Amniotic stem cell (primary cell): ENCODE data around the gene INTS3.

Experiments used
- DNase-seq: peaks from one replicate; lab custom pipeline; 2025; lab: John Stamatoyannopoulos, UW

The INTS3 gene, protein sequence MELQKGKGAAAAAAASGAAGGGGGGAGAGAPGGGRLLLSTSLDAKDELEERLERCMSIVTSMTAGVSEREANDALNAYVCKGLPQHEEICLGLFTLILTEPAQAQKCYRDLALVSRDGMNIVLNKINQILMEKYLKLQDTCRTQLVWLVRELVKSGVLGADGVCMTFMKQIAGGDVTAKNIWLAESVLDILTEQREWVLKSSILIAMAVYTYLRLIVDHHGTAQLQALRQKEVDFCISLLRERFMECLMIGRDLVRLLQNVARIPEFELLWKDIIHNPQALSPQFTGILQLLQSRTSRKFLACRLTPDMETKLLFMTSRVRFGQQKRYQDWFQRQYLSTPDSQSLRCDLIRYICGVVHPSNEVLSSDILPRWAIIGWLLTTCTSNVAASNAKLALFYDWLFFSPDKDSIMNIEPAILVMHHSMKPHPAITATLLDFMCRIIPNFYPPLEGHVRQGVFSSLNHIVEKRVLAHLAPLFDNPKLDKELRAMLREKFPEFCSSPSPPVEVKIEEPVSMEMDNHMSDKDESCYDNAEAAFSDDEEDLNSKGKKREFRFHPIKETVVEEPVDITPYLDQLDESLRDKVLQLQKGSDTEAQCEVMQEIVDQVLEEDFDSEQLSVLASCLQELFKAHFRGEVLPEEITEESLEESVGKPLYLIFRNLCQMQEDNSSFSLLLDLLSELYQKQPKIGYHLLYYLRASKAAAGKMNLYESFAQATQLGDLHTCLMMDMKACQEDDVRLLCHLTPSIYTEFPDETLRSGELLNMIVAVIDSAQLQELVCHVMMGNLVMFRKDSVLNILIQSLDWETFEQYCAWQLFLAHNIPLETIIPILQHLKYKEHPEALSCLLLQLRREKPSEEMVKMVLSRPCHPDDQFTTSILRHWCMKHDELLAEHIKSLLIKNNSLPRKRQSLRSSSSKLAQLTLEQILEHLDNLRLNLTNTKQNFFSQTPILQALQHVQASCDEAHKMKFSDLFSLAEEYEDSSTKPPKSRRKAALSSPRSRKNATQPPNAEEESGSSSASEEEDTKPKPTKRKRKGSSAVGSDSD

DNA sequence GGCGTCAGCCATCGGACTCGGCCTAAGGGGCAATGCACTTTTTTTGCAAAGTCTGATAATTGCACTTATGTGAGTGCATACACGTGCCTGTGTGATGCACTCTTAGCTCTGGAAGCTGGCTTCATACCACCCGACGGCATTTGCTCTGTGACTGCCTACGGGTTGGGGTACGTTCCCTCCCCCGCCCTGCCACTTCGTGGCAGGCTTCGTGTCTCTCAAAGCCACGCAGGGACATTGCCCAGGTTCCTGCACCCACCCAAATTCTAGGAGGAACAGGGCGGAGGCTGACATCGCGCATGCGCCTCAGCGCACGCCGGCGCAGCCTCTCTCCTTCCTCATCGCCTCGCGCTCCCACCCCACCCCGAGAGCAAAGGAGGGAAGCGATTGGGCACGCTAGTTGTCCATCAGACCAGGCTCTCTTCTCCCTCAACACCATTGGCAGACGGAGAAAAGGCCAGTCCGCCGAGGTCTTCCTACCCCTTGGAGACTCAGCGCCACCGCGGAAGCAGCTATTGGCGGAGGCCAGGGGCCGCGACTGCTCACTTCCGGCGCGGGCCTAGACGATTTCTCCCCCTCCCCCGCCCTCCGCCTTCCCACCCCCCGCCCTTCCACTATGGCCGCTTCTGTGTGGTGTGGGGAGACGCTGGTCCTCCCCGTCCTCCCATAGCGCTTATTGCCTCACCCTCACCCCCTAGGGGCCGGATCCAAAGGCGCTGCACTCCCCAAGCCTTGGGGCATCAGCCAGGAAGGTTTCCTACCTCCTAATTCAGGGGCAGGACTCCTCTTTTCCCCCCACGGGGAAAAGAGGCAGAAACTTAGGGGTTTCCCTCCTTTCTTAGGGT is at the start of gene INTS3:
INTS3 (plus strand) TSS at position 588 of the 842 bp plus-strand sequence. CDS start 585 bp downstream, outside the sequence.
- peak; percentile 99 for DNase-seq

DNA sequence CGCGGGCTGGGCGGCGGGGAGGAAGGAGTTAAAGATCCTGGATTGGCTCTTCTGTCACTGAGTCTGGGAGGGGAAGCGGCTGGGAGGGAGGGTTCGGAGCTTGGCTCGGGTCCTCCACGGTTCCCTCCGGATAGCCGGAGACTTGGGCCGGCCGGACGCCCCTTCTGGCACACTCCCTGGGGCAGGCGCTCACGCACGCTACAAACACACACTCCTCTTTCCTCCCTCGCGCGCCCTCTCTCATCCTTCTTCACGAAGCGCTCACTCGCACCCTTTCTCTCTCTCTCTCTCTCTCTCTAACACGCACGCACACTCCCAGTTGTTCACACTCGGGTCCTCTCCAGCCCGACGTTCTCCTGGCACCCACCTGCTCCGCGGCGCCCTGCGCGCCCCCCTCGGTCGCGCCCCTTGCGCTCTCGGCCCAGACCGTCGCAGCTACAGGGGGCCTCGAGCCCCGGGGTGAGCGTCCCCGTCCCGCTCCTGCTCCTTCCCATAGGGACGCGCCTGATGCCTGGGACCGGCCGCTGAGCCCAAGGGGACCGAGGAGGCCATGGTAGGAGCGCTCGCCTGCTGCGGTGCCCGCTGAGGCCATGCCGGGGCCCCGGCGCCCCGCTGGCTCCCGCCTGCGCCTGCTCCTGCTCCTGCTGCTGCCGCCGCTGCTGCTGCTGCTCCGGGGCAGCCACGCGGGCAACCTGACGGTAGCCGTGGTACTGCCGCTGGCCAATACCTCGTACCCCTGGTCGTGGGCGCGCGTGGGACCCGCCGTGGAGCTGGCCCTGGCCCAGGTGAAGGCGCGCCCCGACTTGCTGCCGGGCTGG is 49.1 kb upstream of the INTS3 start, which contains the start of gene NPR1:
NPR1 (plus strand) TSS at position 170 of the 818 bp plus-strand sequence; CDS start at position 591, 421 bp downstream.
- peak; percentile 39 for DNase-seq

DNA sequence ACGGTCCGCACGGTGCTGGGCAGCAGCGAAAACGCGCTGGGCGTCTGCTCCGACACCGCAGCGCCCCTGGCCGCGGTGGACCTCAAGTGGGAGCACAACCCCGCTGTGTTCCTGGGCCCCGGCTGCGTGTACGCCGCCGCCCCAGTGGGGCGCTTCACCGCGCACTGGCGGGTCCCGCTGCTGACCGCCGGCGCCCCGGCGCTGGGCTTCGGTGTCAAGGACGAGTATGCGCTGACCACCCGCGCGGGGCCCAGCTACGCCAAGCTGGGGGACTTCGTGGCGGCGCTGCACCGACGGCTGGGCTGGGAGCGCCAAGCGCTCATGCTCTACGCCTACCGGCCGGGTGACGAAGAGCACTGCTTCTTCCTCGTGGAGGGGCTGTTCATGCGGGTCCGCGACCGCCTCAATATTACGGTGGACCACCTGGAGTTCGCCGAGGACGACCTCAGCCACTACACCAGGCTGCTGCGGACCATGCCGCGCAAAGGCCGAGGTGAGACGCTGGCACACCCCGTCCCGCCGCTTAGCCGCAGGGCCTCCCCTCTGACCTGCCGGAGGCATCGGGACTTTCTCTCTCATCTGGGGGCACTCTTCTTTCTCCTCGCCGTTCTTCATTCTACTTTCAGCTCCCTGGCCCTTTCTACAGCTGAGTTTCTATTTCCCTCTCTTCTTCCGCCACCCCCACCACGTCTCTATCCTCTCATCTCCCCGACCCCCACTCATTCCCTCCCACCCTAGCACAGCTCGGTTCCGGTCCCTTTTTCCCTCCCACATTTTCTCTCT is 48.3 kb upstream of the INTS3 start:
- DNase-seq: no peak

DNA sequence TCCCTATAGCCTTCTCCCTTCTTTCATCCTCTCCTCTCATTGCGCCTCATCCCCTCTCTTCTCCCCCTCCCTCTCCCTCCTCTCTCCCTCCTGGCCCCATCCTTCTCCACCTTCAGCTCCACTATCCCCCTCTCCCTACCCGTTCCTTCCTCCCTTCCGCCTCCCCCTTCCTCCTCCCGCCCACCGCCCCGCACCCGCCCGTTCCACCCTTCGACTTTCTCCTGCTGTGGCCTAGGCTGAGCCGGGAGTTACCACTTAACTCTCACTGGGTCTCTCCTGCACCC is 47.8 kb upstream of the INTS3 start:
- DNase-seq: no peak

DNA sequence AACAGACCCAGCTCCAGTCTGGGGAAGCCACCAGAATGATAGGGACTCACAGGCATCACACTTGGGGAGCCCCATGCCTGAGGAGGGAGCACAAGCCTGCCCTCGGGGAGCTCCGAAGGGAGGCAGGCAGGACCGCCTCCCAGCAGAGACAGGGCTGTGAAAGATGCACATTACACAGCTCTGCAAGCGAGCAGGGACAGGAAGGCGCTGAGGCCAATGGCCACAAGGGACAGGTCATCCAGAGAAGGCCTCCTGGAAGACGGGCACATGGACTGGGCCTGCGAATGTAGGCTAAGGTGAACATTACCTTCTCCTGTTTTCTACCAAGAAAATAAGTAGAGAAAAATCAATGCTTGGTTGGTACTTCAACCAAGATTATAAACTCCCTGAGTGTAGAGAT is 45.1 kb upstream of the INTS3 start:
- no peak for DNase-seq

DNA sequence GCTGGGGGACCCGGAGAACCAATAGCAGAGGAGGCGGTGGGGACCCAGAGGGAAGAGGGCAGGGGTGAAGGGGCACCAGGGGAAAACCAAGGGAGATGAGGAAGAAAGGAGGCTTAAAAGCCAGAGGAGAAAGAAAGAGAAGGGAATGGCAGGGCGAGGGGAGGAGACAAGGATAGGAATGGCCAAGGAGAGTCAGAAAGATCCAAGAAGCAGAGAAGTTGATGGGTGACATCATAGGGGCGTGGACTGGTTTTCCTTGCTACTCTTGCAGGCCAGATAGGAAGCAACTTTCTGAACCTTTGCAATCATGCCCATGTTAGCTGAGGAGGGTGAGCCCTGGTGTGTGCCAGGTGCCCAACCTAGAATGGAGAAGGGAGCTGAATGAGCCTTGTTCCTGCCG is 44.0 kb upstream of the INTS3 start:
- no peak for DNase-seq

DNA sequence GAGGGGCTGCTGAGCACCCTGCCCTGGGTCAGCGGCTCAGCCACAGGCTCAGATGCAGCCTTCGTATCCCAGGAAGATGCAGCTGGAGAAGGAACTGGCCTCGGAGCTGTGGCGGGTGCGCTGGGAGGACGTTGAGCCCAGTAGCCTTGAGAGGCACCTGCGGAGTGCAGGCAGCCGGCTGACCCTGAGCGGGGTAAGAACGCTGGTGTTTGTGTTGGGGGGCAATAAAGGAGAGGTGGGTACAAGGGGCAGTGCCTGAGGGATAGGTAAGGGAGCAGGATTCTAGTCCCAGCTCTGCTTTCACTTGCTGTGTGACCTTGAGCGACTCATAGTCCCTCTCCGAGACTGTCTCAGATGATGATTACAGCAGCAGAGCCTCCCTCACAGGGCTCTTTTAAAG is 43.0 kb upstream of the INTS3 start:
- DNase-seq: no peak

DNA sequence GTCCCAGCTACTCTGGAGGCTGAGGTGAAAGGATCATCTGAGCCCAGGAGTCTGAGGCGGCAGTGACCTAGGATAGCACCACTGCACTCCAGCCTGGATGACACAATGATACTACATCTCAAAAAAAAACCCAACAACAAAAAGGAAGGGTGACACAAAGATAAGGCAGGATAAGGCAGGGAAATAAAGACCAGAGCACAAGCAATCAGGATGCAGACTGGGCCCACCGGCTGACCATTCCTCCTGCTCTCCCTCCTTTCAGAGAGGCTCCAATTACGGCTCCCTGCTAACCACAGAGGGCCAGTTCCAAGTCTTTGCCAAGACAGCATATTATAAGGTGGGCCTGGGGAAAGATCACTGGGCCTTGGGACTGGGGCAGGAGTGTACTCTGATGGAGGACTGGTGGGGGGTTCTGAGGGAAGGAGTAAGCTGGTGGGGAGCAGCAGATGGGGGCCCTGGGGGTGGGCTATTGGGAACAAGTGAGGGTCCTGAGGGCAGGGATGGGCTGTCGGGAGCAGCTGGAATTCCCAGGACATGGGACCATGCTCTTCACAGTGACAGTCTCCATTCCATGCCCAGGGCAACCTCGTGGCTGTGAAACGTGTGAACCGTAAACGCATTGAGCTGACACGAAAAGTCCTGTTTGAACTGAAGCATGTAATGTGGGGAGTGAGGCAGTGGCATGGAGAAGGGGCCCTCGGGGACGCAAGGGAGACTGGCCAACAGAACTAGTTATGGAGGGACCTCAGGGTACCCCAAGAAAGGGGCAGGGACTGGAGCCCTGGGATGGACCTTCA is 42.1 kb upstream of the INTS3 start:
- DNase-seq: no peak

DNA sequence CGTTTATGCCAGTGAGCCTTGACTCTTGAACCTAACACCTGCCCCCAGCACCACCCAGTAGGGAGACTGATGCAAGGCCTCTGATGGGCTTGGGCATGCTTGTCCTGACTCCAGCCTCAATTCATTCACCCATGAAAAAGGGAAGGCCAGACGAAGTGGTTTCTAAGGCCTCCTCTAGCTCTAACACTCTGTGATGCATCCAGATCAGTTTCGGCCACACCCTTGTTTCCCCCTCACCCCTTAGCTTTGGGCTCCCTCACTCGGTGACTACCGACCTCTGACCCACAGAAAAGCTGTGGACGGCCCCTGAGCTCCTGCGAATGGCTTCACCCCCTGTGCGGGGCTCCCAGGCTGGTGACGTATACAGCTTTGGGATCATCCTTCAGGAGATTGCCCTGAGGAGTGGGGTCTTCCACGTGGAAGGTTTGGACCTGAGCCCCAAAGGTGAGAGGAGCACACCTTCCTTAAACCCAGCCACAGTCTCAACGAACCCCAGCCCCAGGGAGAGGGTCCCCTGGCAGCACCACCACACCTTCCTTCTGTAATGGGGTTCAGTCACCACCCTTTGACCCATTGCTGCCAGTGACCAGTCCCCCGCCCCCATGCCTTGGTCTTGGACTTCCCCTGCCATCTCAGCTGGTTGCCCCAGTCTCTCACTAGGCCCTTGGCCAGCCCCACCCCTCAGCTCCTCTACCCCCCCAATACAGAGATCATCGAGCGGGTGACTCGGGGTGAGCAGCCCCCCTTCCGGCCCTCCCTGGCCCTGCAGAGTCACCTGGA is 40.3 kb upstream of the INTS3 start:
- DNase-seq: no peak

DNA sequence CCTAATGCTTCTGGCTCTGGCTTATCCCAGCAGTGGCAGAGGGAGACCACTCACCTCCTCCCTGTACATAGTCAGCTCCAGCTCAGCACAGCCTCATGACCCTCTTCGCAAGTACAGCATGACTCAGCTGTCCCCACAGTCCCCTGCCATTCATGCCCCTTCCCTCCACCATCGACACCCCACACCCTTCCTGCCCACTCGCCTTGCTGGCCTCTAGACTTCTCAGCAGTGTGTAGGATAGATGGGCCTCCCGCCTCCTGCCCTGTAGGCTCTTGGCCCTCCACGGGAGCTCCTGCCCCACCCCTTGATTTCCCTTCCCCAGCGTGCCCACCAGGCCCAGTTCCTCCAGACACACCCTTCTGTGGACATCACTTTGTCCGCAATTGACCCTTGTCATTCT is 39.6 kb upstream of the INTS3 start:
- DNase-seq: no peak

DNA sequence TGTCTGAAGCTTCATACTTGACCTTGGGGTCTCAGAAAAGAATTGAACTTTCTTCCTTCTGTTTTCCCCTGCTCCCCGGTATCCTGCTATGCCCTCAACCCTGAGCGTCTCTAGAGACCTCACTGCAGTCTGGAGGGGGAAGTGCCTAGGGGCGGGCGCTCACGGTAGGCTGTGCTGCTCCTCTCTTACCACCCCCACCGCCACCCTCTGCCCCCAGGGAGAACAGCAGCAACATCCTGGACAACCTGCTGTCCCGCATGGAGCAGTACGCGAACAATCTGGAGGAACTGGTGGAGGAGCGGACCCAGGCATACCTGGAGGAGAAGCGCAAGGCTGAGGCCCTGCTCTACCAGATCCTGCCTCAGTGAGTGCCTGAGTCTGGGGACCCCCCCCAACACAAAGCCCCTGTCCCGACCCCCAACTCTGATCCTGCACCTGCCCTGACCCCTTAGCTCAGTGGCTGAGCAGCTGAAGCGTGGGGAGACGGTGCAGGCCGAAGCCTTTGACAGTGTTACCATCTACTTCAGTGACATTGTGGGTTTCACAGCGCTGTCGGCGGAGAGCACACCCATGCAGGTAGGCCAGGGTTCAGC is 39.0 kb upstream of the INTS3 start:
- no peak for DNase-seq

DNA sequence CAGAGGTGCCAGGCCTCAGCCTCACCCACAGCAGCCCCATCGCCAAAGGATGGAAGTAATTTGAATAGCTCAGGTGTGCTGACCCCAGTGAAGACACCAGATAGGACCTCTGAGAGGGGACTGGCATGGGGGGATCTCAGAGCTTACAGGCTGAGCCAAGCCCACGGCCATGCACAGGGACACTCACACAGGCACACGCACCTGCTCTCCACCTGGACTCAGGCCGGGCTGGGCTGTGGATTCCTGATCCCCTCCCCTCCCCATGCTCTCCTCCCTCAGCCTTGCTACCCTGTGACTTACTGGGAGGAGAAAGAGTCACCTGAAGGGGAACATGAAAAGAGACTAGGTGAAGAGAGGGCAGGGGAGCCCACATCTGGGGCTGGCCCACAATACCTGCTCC is 34.4 kb upstream of the INTS3 start:
- no peak for DNase-seq

DNA sequence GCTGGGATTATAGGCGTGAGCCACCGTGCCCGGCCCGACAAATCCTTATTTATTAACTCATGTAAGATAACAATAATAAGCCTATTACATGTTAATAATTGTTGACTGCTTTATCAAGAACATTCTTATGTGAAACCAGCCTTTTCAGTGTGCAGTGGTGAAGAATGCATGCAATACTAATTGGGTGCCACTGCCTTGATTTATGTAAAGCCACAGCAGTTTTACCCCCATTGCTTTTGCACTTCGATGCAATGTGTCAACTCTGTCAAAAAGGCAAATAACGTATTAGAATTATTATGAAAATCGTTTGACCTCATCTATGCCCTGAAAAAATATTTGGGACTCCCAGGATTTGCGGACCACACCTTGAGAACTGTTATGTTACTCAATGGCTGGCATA is 31.1 kb upstream of the INTS3 start:
- no peak for DNase-seq

DNA sequence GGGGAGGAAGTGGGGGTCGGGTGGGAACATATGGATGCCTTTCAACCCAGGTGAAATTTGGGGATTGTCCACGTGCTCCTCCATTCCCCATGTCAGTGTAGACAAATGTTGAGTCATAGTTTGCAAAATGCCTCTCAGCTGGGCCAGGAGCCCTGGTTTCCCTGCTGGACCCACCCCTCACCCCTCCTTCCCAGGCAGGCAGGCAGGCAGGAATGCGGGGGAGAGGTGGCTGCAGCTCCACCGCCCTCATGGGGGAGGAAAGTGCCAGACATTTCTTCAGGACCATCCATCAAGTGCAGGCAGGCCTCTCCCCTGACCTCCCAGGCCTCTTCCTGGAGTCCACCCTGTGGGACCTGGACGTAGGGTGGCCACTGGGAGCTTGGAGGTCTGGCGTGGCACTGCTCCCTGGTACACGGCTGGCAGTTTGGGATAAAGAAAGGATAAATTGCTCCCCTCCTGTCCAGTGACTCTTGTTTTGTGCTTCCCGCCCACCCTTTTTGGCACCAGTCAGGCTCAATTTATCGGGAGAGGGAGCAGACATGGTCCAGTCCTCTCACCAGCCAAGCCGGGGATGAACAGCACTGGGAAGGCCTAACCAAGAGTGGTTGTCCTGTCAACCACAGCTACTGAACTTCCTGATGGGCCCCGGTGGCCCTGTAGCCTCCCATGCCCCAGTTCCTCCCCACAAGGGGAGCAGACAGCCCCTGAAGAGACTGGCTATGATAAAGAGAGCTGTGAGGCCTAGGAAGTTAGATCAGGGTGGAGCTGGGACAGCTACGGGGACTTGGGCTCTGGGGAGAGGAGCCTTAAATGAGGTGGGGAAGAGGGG is 30.4 kb upstream of the INTS3 start:
- DNase-seq: no peak

DNA sequence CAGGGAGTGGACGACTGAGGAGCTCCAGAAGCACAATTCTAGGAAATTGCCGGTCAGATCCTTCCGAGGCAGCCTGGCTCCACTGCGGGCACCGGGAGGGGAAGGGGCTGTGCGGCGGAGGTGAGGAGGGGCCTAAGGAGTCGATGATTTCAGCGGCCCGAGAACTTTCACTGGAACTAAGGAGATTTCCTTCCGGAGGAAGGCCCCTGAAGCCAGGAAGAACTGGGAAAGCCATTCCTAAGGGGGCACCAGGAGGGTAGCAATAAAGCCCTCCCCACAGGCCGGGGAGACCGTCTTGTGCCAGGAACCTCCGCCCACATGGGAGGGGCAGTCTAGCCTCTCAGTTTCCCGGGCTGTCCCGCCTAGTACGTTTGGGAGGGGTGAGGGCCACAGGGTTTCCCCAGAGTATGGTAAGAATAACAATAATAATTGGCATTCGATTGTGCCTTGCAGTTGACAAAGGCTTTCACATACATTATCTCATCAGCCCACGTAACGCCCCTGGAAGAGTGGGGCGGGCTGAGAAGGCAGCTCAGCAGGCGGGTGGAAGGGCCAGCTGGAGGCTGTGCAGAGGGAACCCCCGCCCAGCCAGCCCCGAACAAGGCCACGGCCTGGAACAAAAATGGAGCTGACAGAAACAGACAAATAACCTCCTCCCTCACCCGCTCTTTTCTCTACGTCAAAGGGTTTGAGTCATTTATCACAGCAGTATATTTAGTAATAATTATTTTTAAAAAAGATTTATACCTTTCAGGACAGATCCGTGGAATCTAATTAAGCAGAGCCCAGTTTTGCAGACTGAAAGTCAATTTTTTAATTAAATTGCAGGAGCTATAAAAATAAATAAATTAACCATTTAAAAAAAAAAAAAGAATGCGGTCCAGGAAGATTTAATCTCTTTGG is 29.6 kb upstream of the INTS3 start:
- DNase-seq: no peak
